Subcutaneous adipose tissue (tissue), 4 donors: ENCODE results near the gene BMP8A. TPM values are rescaled to one million over a fixed set of nuclear protein-coding genes. Genes with fewer than 3 reads are reported as not detected.

ENCODE experiments used
- total RNA-seq, 4 donors: library from RNA; depleted of rRNA; stranded (reverse); fragments of >200 nt; gene quantifications; one replicate each; pipeline ENCODE4 v1.1.0, GENCODE V29; 2016
- TF ChIP-seq, protein P1 (sequence below): fragments of 450-650 bp; IDR thresholded peaks from one replicate; pipeline ENCODE4 v1.5.1; 2016; ENCODE audit warnings: low read depth, mild to moderate bottlenecking, control low read depth, antibody characterized with exemption, moderate library complexity

The BMP8A gene
- total RNA-seq, 4 donors from 2014 or later = not detected

DNA sequence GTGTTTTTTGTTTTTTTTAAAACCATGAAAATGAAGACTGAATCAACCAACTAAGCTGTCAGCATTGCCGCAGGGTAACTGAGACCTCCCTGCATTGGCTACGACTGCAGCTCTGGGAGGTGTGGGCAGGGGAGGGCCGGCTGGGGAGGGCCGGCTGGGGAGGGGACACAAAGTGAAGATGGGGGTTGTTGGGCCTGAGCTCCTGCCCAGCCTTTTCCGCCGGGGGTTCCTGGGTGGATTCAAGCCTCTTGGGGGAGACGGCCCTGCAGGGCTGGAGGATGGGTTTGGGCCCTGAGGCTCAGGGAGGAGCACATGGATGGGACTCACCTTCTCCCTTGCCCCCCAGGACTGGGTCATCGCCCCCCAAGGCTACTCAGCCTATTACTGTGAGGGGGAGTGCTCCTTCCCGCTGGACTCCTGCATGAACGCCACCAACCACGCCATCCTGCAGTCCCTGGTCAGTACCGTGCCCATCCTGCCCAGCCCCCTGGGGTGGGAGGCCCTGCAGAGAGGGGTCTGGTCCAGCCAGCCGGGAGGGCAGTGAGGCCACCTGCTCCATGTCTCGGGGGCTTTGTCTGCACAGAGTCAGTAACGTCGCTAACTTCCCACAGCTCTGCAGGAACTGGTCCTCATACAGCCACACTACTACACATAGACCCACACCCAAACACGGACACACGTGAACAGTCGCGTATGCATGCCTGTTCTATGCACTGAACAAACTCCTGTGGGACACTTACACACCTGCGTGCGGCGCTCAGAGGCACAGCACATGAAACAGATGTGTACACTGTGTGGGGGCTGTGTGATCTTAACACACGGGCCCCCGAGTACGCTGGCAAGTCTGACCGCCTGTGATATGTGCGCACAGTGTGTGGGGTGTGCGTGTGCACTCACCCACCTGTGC is 31.5 kb downstream of the BMP8A start:
- TF ChIP-seq, protein P1, sequence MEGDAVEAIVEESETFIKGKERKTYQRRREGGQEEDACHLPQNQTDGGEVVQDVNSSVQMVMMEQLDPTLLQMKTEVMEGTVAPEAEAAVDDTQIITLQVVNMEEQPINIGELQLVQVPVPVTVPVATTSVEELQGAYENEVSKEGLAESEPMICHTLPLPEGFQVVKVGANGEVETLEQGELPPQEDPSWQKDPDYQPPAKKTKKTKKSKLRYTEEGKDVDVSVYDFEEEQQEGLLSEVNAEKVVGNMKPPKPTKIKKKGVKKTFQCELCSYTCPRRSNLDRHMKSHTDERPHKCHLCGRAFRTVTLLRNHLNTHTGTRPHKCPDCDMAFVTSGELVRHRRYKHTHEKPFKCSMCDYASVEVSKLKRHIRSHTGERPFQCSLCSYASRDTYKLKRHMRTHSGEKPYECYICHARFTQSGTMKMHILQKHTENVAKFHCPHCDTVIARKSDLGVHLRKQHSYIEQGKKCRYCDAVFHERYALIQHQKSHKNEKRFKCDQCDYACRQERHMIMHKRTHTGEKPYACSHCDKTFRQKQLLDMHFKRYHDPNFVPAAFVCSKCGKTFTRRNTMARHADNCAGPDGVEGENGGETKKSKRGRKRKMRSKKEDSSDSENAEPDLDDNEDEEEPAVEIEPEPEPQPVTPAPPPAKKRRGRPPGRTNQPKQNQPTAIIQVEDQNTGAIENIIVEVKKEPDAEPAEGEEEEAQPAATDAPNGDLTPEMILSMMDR = no peak

DNA sequence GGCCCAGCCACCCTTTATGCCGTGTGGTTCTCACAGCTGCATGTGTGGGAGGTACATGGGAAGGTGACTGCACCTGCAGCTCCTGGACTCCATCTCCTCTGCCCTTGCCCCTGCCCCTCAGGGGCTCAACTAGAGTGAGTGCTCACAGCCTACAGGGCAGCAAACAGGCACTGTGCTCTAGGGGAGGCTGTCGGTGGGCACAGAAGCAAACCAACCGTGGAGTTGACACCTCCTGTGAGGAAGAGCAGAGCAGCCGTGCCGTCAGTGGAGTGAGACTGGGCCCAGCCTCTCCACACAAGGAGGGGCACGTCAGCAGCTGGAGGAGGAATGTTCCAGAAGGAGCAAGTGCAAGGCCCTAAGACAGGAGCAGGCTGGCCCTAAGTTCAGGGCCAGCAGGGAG is 32.7 kb downstream of the BMP8A start:
- TF ChIP-seq, protein P1 = no peak

GRCh38 chr1:39524591-39525365 is 33.3 kb downstream of the BMP8A start:
- TF ChIP-seq, protein P1 = no peak

GRCh38 chr1:39525366-39526165 is 34.1 kb downstream of the BMP8A start:
- TF ChIP-seq, protein P1 = no peak

GRCh38 chr1:39526466-39527189 is 35.2 kb downstream of the BMP8A start:
- TF ChIP-seq, protein P1 = no peak

GRCh38 chr1:39528082-39528481 is 36.6 kb downstream of the BMP8A start:
- TF ChIP-seq, protein P1 = no peak
